Tibial artery (tissue), 4 donors: ENCODE results near the gene TIMM10.

Source experiments
- DNase-seq, 2 donors: peaks; one replicate each; pipeline ENCODE4 v3.0.0-alpha.2; 2019
- H3K27ac ChIP-seq, 2 donors: fragments of 200-600 bp; sonication (generic) in 1 of 2; 1 replicate in 1 of 2; 2 replicates in 1 of 2; pipeline ENCODE4 v1.5.1; 2018 to 2019; ENCODE audit warnings: mild to moderate bottlenecking in 1 of 2
- H3K27me3 ChIP-seq, 2 donors: fragments of 200-600 bp; sonication (generic) in 1 of 2; one replicate each; pipeline versions ENCODE4 v1.5.1 to v1.6.0; 2016 to 2019
- H3K36me3 ChIP-seq, 3 donors: fragments of 200-600 bp; sonication (generic) in 2 of 3; one replicate each; pipeline ENCODE4 v1.5.1; 2016 to 2019; ENCODE audit warnings: mild to moderate bottlenecking in 2 of 3
- H3K4me1 ChIP-seq, 4 donors: fragments of 200-600 bp; sonication (generic) in 2 of 4; 1 replicate in 3 of 4; 2 replicates in 1 of 4; pipeline ENCODE4 v1.5.1; 2016 to 2019
- H3K4me3 ChIP-seq, 2 donors: fragments of 200-600 bp; sonication (generic) in 1 of 2; 1 replicate in 1 of 2; 2 replicates in 1 of 2; pipeline ENCODE4 v1.5.1; 2018 to 2019; ENCODE audit warnings: mild to moderate bottlenecking in 2 of 2
- H3K9me3 ChIP-seq, 3 donors: fragments of 200-600 bp; sonication (generic) in 1 of 3; one replicate each; pipeline ENCODE4 v1.5.1; 2016 to 2019
- intact Hi-C: fragments of 100-400 bp; cut with DNase I; formaldehyde crosslinking; loops from one replicate; pipeline ENCODE4 v1.15.0; 2023; ENCODE audit warnings: low total_unique reads
- TF ChIP-seq, protein P1 (sequence below), 2 experiments: fragments of 200-600 bp in 1 of 2; fragments of 450-650 bp in 1 of 2; IDR thresholded peaks; one replicate each; pipeline ENCODE4 v1.5.1; 2017 to 2019; ENCODE audit warnings: antibody characterized with exemption in 2 of 2, mild to moderate bottlenecking in 1 of 2, moderate library complexity in 1 of 2

TIMM10 gene, protein sequence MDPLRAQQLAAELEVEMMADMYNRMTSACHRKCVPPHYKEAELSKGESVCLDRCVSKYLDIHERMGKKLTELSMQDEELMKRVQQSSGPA

DNA sequence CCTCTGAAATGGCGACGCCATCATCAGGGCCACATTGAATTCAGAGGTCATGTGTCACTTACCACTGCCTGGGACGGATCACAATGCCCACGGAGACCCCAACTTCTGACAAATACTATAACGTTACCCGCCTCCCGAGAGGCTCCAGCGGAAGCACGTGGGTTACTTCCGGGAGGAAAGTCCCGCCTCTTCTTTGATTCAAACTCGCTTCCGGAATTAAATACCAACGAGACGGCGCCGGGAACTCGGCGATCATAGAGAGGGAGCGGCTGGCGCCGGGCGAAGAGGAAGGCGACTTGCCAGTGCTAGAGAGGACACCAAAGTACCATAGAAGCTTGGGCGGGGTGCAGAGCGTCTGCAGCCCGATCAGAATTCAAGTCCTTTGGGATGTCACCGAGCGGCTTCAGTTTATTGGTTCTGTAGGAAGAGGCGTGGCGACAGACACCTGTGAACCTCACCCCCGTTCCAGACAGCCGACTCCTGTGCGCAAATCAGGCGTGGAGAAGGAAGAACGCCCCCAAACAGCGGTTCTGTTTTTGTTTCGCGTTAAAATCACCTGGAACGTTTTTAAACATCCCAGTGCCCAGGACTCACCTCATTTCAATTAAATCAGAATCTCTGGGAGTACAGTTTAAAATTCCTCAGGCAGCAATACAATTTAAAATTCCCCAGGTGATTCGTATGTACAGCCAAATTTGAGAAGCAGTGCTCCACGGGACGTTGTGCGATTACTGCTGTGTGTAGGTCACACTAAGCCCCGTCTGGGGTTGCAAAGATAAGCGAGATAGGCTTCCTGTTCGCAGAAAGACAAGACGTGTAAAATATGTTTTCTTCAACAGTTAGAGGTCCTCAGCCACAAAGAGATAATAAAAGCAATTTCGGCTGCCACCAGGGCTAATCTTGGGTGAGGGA lies at the start of gene TIMM10:
TIMM10 (minus strand) TSS at position 159 of the 912 bp plus-strand sequence. CDS start 565 bp downstream, outside the sequence.
- H3K27ac ChIP-seq = peak within 1 kb of the TSS; percentile 49 to 70
- intact Hi-C loops = no loop called here
- DNase-seq = peak; percentile 96 to 97
- H3K27me3 ChIP-seq = no peaks in the 10 kb centered on the region
- TF ChIP-seq, protein P1, sequence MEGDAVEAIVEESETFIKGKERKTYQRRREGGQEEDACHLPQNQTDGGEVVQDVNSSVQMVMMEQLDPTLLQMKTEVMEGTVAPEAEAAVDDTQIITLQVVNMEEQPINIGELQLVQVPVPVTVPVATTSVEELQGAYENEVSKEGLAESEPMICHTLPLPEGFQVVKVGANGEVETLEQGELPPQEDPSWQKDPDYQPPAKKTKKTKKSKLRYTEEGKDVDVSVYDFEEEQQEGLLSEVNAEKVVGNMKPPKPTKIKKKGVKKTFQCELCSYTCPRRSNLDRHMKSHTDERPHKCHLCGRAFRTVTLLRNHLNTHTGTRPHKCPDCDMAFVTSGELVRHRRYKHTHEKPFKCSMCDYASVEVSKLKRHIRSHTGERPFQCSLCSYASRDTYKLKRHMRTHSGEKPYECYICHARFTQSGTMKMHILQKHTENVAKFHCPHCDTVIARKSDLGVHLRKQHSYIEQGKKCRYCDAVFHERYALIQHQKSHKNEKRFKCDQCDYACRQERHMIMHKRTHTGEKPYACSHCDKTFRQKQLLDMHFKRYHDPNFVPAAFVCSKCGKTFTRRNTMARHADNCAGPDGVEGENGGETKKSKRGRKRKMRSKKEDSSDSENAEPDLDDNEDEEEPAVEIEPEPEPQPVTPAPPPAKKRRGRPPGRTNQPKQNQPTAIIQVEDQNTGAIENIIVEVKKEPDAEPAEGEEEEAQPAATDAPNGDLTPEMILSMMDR (IDR thresholded peaks at IDR 0.05) = no peak
- peak within 1 kb of the TSS; percentile 70 for H3K4me3 ChIP-seq
- no peaks in the 10 kb centered on the region for H3K9me3 ChIP-seq
- H3K4me1 ChIP-seq = peaks cover 0 to 15% (median 11%) of the 10 kb centered on the region in 4 donors
- H3K36me3 ChIP-seq = peaks cover 0 to 19% (median 0%) of the 10 kb centered on the region in 3 donors

DNA sequence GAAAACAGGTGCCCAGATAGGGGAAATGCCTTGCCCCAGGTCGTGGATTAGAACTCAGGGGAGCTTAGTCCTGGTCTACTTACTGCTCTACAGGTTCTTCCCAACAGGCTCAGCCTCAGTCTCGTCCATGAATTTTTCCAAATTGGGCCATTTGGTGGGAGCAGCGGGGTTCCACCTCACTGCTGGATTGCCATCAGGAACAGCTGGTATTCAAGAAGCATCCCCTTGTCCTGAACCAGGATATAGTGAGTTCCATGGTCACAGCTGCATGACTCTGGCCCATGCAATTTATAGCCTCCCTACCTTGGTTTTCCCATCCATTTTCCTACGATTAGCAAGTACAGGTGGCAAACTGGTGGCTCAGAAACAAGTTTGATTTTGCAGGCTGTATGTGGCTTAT lies 43.5 kb upstream of the TIMM10 start:
- H3K9me3 ChIP-seq = no peaks in the 10 kb centered on the region
- H3K4me3 ChIP-seq = no peak overlapping the region
- no peaks in the 10 kb centered on the region for H3K27me3 ChIP-seq
- H3K4me1 ChIP-seq = no peaks in the 10 kb centered on the region
- intact Hi-C loops = no loop called here
- DNase-seq = no peak
- TF ChIP-seq, protein P1 (IDR thresholded peaks at IDR 0.05) = no peak
- H3K36me3 ChIP-seq = no peaks in the 10 kb centered on the region
- H3K27ac ChIP-seq = no peak overlapping the region

DNA sequence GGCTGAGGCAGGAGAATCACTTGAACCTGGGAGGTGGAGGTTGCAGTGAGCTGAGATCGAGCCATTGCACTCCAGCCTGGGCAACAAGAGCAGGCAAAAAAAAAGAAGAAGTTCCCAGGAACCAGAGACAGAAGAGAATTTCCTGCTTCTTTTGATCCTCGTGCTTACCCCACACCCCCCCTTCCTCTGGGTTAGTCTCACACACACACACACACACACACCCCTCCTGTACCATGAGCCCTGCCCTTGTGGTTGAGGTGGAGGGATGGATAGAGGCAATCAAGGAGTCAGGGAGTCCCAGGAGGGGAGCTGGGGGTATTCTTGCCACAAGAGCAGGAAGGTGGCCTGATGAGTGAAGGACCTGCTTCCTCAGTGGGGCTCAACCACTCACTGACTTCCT lies 41.1 kb upstream of the TIMM10 start:
- Histone ChIP-seq H3K27me3 (no peaks in the 10 kb centered on the region), H3K4me1 (peaks cover 0 to 12% (median 7%) of the 10 kb centered on the region in 4 donors), H3K9me3 (no peaks in the 10 kb centered on the region), H3K27ac (no peak overlapping the region), H3K4me3 (no peak overlapping the region), H3K36me3 (no peaks in the 10 kb centered on the region)
- TF ChIP-seq, protein P1 (IDR thresholded peaks at IDR 0.05) = no peak
- intact Hi-C loops = no loop called here
- peak in 1 of 2 donors; percentile 26 for DNase-seq

DNA sequence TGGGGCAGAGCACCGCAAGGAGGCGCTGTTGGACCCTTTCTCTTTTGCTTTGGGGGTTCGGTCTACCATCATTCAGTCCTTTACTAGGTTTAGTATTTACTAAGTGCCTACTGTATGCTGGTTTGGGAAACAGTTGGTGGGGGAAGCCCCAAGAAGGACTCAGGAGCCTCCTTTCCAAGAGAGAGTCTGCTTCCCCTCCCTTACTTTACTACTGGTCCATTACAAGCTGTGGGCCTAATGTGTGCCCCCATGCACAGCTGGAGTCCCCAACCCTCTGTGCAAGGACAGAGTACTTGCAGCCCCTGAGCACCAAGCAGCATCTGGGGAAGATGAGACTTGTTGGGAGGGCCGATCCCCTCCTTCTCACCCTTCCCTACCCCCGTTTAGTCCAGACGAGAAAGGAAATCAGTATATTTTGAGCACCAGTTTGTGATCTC lies 37.8 kb upstream of the TIMM10 start:
- peak overlapping the region; percentile 72 to 83 for H3K4me3 ChIP-seq
- H3K4me1 ChIP-seq = peaks cover 0 to 20% (median 11%) of the 10 kb centered on the region in 4 donors
- H3K9me3 ChIP-seq = no peaks in the 10 kb centered on the region
- TF ChIP-seq, protein P1 (IDR thresholded peaks at IDR 0.05) = peak in 1 of 2 experiments; percentile 91
- intact Hi-C loops = loop anchor here (2.0 kb wide), 1 partner anchor 72 kb away; no protein-coding TSS in a partner anchor
- peak overlapping the region; percentile 67 to 79 for H3K27ac ChIP-seq
- peak; percentile 76 to 89 for DNase-seq
- no peaks in the 10 kb centered on the region for H3K27me3 ChIP-seq
- no peaks in the 10 kb centered on the region for H3K36me3 ChIP-seq

DNA sequence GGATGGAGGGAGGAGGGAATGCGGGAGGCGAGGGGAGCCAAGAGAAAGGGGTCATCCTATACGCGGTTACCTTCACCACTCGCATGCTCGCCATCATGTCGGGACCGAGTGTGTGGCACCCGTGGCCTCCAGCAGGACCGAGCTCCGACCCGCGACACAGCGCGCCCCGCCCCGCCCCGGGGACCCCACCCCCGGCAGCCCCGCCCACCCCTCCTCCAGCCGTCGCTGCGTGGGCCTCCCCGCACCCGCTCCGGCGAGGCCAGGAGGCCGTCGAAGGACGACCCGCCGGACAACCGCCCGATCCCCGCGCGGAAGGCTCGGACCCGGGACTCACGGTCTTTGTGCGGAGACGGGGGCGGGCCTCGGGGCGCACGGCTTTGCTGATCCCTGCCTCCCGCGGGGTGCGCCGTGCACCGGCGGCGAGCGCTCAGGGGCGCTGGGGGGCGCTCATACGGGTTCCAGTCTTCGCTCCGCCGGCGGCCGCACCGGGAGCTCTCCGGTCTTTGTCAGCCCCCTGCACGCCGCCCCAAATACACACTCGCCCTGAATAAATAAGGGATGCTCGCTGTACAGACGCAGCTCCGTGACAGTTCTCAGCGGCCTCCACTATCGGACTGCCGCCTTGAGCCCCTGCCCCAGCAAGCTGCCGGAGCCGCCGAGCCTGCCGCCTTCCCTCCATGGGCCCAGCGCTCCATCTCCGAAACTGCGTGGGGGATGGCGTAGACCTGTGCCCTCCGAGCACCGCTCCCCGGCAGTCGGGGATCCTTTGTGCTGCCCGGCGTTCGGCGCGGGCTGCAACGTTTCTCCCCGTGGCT lies 37.2 kb upstream of the TIMM10 start, which contains the start of gene UBE2L6:
UBE2L6 (minus strand) TSS at position 158 of the 815 bp plus-strand sequence; CDS start at position 97, 61 bp downstream.
- intact Hi-C loops = loop anchor here (2.0 kb wide), 2 partner anchors 31 to 73 kb away; no protein-coding TSS in a partner anchor
- Histone ChIP-seq H3K27me3 (no peaks in the 10 kb centered on the region), H3K27ac (peak within 1 kb of the TSS; percentile 67 to 79), H3K9me3 (no peaks in the 10 kb centered on the region), H3K4me1 (peaks cover 0 to 20% (median 11%) of the 10 kb centered on the region in 4 donors), H3K36me3 (no peaks in the 10 kb centered on the region), H3K4me3 (peak within 1 kb of the TSS; percentile 72 to 83)
- peak; percentile 33 to 71 for DNase-seq
- TF ChIP-seq, protein P1 (IDR thresholded peaks at IDR 0.05) = peak in 1 of 2 experiments; percentile 91
